ENCODE results near the gene C3orf18.
"Not testable (repeated sequence)": the region's sequence is repeated elsewhere in the genome, so short reads cannot be mapped to it uniquely, and the experiment has no call there.

Gene C3orf18

DNA sequence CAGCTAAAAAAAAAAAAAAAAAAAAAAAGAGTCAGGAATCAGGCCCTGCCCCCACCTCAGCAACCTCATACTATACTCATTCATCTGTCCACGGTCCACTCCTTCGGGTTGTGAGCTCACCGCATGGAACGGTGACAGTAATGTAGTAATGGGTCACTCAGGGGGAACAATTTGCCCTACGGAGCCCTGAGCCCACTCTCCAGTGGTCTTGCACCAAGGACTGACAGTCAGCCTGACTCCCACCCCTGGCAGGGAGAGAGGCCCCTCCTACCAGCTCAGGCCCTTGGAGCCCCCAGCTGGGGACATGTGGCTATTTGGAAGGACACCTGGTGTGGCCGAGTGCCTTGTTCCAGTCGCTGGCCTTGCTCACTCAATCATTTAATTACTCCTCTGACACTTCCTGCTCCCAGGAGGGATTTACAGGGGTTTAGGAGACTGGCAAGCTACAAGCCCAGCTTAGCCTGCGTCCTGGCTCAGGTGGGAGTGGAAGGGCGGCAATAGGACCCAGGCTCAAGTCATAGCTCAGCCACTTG, 44.2 kb downstream of the C3orf18 start:
- no peak for DNase-seq (ENCODE audit: low read depth)

- DNase-seq (ENCODE audit: low read depth), result no peak
These were observed 46.0 kb downstream of the C3orf18 start for GRCh38 chr3:50521572-50521971.

- DNase-seq (ENCODE audit: low read depth), result no peak
These were observed 46.7 kb downstream of the C3orf18 start for GRCh38 chr3:50520849-50521248.

DNA sequence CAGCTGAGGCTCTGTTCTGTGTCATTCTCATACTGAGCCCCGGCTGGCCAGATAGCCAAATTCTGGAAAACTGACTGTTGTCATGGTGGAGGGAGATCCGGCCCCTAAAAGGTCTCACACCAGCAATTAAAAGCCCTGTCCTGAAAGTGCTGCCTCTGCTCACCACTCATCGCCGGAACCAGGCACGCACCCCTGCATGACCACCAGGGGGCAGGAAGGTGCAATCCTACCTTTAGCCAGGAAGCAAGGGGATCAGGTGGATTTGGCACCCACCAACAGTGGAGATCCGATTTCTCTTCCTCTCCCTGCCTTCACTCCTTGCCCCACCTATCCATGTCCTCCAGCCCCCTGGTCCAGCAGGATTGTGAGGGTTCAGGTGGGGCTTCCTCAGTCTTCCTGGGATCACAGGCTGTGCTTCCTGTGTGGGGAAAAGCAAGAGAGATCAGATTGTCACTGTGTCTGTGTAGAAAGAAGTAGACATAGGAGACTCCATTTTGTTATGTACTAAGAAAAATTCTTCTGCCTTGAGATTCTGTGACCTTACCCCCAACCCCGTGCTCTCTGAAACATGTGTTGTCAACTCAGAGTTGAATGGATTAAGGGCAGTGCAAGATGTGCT, 48.0 kb downstream of the C3orf18 start:
- DNase-seq (ENCODE audit: low read depth), result no peak

- DNase-seq (ENCODE audit: low read depth), result no peak
These were observed 49.1 kb downstream of the C3orf18 start for GRCh38 chr3:50518436-50518835.

DNA sequence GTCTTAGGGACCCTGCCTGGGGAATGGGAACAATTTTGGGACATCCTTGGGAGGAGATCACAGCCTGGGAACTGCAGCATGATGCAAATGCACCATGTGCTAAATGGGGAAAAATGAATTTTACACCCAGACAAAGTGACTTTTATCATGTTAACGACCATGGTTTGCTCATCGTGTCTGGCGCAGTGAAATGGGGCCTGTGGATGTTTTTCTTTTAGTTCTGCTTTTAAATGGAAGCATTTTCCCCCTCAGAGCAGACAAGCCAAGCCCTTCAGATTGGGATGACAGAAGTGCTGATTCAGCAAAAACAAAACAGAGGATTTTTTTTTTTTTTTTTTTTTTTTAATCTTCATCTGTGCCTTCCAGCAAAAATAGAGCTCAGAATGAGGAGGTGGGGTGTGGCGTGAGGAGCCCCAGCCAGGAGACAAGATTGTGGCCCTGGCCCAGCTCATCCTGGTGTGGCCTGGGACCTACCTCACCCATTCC, 49.8 kb downstream of the C3orf18 start:
- DNase-seq (ENCODE audit: low read depth), result no peak

DNA sequence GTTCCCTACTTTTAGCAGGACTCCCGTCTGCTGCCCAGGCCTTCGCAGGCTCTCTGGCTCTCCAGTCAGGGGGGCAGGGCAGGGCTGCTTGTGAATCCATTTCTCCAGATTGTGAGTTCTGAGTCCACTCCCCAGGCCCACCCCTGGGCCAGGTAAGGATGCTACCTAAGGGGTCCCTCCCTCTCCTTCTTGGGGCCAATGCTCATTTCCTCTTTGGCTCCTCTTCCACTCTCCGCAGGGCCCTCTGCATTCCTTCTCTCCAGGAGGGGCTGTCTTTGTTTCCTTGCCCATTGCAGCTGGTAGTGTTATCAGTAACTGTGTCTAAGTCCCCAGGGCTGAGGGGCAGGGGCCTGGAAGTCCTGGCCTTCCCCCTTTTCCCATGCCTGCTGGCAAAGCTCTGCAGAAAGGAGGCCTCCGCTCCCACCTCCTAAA, 51.1 kb downstream of the C3orf18 start:
- DNase-seq (ENCODE audit: low read depth), result no peak

- no peak for DNase-seq (ENCODE audit: low read depth)
These were observed 51.7 kb downstream of the C3orf18 start for GRCh38 chr3:50515565-50516439.

- not testable (repeated sequence) for DNase-seq (ENCODE audit: low read depth)
These were observed 54.6 kb downstream of the C3orf18 start for GRCh38 chr3:50512908-50513307.

DNA sequence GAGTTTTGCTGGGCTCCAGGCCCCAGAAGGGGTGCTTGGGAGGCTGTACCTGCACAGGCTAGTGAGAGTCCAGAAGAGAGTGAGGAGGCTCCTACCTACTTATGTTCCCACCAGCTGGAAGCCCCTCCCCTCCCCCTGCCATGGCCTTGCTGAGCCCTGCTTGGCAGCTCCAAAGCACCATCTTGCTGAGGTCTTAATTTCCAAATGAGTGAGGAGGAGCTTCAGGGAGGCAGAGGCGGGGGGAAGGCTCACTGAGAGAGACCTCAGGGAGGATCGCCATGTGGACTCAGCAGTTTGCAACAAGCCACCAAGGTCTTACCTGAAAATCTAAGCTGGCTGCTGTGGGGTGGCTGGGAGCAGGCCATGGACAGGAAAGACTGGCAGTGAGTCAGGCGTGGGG, 55.4 kb downstream of the C3orf18 start:
- no peak for DNase-seq (ENCODE audit: low read depth)

- no peak for DNase-seq (ENCODE audit: low read depth)
These were observed 57.2 kb downstream of the C3orf18 start for GRCh38 chr3:50510325-50510724.

DNA sequence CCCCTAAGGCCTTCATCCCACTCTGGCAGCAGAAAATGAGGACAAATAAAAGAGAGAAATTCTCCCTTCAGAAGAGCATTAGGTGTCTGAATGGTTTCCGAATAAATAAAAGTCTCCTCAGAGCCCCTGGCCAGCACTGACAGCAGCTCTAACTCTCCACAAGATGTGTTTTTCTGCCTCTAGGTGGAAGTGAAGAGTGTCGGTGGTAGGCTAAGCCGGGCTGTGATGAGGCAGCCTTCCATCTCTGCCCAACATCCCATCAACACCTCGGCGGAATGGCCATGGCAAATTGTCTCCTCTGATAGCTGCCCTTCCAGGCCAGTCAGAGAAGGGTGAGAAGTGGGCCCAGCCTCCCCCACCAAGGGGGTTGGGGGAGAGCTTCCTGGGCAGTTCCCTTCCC, 57.8 kb downstream of the C3orf18 start:
- DNase-seq (ENCODE audit: low read depth), result no peak

- no peak for DNase-seq (ENCODE audit: low read depth)
These were observed 58.7 kb downstream of the C3orf18 start for GRCh38 chr3:50508821-50509220.
